ENCODE results near the gene CDH2. TPM values are rescaled to one million over a fixed set of nuclear protein-coding genes. Genes with fewer than 3 reads are reported as not detected.

CDH2 gene
- total and polyA plus RNA-seq, 7 donors: under 0.01 to 8.2 (median 5.6) TPM; not detected in 1

- DNase-seq: no peak
- intact Hi-C loops (cut with DNase I): no loop called here
- Histone ChIP-seq H3K36me3 (no peaks in the 10 kb centered on the region), H3K27me3 (no peaks in the 10 kb centered on the region), H3K27ac (no peak overlapping the region), H3K4me3 (no peak overlapping the region), H3K9me3 (no peaks in the 10 kb centered on the region), H3K4me1 (no peaks in the 10 kb centered on the region)
- TF ChIP-seq POLR2A (IDR thresholded peaks at IDR 0.05) (no peak), POLR2AphosphoS5 (IDR thresholded peaks at IDR 0.05) (no peak), EP300 (IDR thresholded peaks at IDR 0.05) (no peak), CTCF (IDR thresholded peaks at IDR 0.05) (no peak)
- WGBS, 2 donors: 61 to 71% methylated on average over 5 of the region's 5 CpGs
Measured at GRCh38 chr18:28041366-28041765, 135.6 kb downstream of the CDH2 start.

GRCh38 chr18:28040716-28041115 lies 136.2 kb downstream of the CDH2 start:
- no peak overlapping the region for H3K4me3 ChIP-seq
- TF ChIP-seq CTCF (IDR thresholded peaks at IDR 0.05): no peak
- TF ChIP-seq EP300 (IDR thresholded peaks at IDR 0.05): no peak
- TF ChIP-seq POLR2A (IDR thresholded peaks at IDR 0.05): no peak
- TF ChIP-seq POLR2AphosphoS5 (IDR thresholded peaks at IDR 0.05): no peak
- intact Hi-C loops (cut with DNase I): no loop called here
- H3K27ac ChIP-seq: no peak overlapping the region
- no peaks in the 10 kb centered on the region for H3K27me3 ChIP-seq
- no peak for DNase-seq
- H3K9me3 ChIP-seq: no peaks in the 10 kb centered on the region
- H3K4me1 ChIP-seq: no peaks in the 10 kb centered on the region
- H3K36me3 ChIP-seq: no peaks in the 10 kb centered on the region

- intact Hi-C loops (cut with DNase I): no loop called here
- Histone ChIP-seq H3K27ac (no peak overlapping the region), H3K27me3 (no peaks in the 10 kb centered on the region), H3K4me1 (no peaks in the 10 kb centered on the region), H3K4me3 (no peak overlapping the region), H3K36me3 (no peaks in the 10 kb centered on the region), H3K9me3 (no peaks in the 10 kb centered on the region)
- TF ChIP-seq CTCF (IDR thresholded peaks at IDR 0.05): no peak
- TF ChIP-seq POLR2A (IDR thresholded peaks at IDR 0.05): no peak
- TF ChIP-seq POLR2AphosphoS5 (IDR thresholded peaks at IDR 0.05): no peak
- no peak for TF ChIP-seq EP300 (IDR thresholded peaks at IDR 0.05)
- 52 to 78% methylated on average over 2 of the region's 2 CpGs for WGBS, 2 donors
- DNase-seq: no peak
Measured at GRCh38 chr18:28040211-28040610, 136.7 kb downstream of the CDH2 start.

GRCh38 chr18:28039691-28040090 lies 137.2 kb downstream of the CDH2 start:
- Histone ChIP-seq H3K4me1 (no peaks in the 10 kb centered on the region), H3K27ac (no peak overlapping the region), H3K36me3 (no peaks in the 10 kb centered on the region), H3K4me3 (no peak overlapping the region), H3K27me3 (no peaks in the 10 kb centered on the region), H3K9me3 (no peaks in the 10 kb centered on the region)
- TF ChIP-seq CTCF (IDR thresholded peaks at IDR 0.05) (no peak), EP300 (IDR thresholded peaks at IDR 0.05) (no peak)
- intact Hi-C loops (cut with DNase I): no loop called here
- 67 to 75% methylated on average over 3 of the region's 3 CpGs for WGBS, 2 donors
- no peak for DNase-seq

- Histone ChIP-seq H3K27ac (no peak overlapping the region), H3K9me3 (no peaks in the 10 kb centered on the region), H3K36me3 (no peaks in the 10 kb centered on the region), H3K4me3 (no peak overlapping the region), H3K4me1 (no peaks in the 10 kb centered on the region), H3K27me3 (no peaks in the 10 kb centered on the region)
- no peak for DNase-seq
- TF ChIP-seq POLR2A (IDR thresholded peaks at IDR 0.05): no peak
- no peak for TF ChIP-seq POLR2AphosphoS5 (IDR thresholded peaks at IDR 0.05)
- TF ChIP-seq CTCF (IDR thresholded peaks at IDR 0.05): no peak
- TF ChIP-seq EP300 (IDR thresholded peaks at IDR 0.05): no peak
- intact Hi-C loops (cut with DNase I): no loop called here
- 87 to 89% methylated on average over 5 of the region's 5 CpGs for WGBS, 2 donors
Measured at GRCh38 chr18:28039078-28039477, 137.9 kb downstream of the CDH2 start.
